Skeletal muscle tissue (tissue), 4 donors: ENCODE data around the gene C1orf53. TPM values are rescaled to one million over a fixed set of nuclear protein-coding genes. Genes with fewer than 3 reads are reported as not detected.
"Not testable (repeated sequence)": the region's sequence is repeated elsewhere in the genome, so short reads cannot be mapped to it uniquely, and the experiment has no call there.

Experiments
- H3K27ac ChIP-seq: one replicate; pipeline ENCODE4 v1.7.0; 2013; ENCODE audit warnings: mild to moderate bottlenecking, low read depth, low read length, inconsistent platforms
- H3K27me3 ChIP-seq, 3 donors: one replicate each; pipeline ENCODE4 v1.7.0; 2013; ENCODE audit warnings: low read length in 3 of 3; ENCODE audit not compliant: control insufficient read depth in 3 of 3, insufficient read depth in 3 of 3
- H3K36me3 ChIP-seq, 3 donors: one replicate each; pipeline ENCODE4 v1.7.0; 2013; ENCODE audit warnings: low read length in 3 of 3; ENCODE audit not compliant: control insufficient read depth in 3 of 3, insufficient read depth in 3 of 3
- H3K4me1 ChIP-seq, 3 donors: one replicate each; pipeline ENCODE4 v1.7.0; 2013; ENCODE audit warnings: low read length in 3 of 3, mild to moderate bottlenecking in 3 of 3; ENCODE audit not compliant: control insufficient read depth in 3 of 3, insufficient read depth in 3 of 3
- H3K4me3 ChIP-seq, 3 donors: one replicate each; pipeline ENCODE4 v1.7.0; 2013; ENCODE audit warnings: low read length in 3 of 3
- H3K9ac ChIP-seq, 3 donors: one replicate each; pipeline ENCODE4 v1.7.0; 2013; ENCODE audit warnings: low read length in 3 of 3, mild to moderate bottlenecking in 3 of 3, moderate library complexity in 2 of 3, low read depth in 1 of 3
- H3K9me3 ChIP-seq, 3 donors: one replicate each; pipeline ENCODE4 v1.7.0; 2013; ENCODE audit warnings: low read length in 3 of 3; ENCODE audit not compliant: control insufficient read depth in 3 of 3
- total RNA-seq: library from RNA; depleted of rRNA; stranded (reverse); fragments of >200 nt; gene quantifications from one replicate; pipeline ENCODE4 v1.2.3, GENCODE V29; 2014
- donor health status: Osteomylitis.

Gene C1orf53
- total RNA-seq, 1 donor from 2014 or later, result not detected

- H3K4me3 ChIP-seq, H3K36me3 ChIP-seq, H3K4me1 ChIP-seq, H3K9me3 ChIP-seq, H3K27ac ChIP-seq, H3K27me3 ChIP-seq, H3K9ac ChIP-seq: not testable (repeated sequence)
Measured at GRCh38 chr1:197880385-197880784, 22.0 kb upstream of the C1orf53 start.

DNA sequence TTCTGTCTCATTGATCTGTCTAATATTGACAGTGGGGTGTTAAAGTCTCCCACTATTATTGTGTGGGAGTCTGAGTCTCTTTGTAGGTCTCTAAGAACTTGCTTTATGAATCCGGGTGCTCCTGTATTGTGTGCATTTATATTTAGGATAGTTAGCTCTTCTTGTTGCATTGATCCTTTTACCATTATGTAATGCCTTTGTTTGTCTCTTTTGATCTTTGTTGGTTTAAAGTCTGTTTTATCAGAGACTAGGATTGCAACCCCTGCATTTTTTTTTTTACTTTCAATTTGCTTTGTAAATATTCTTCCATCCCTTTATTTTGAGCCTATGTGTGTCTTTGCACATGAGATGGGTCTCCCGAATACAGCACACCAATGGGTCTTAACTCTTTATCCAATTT lies 20.2 kb upstream of the C1orf53 start:
- not testable (repeated sequence) for H3K4me3 ChIP-seq, H3K27me3 ChIP-seq, H3K4me1 ChIP-seq, H3K36me3 ChIP-seq, H3K9me3 ChIP-seq, H3K9ac ChIP-seq, H3K27ac ChIP-seq

DNA sequence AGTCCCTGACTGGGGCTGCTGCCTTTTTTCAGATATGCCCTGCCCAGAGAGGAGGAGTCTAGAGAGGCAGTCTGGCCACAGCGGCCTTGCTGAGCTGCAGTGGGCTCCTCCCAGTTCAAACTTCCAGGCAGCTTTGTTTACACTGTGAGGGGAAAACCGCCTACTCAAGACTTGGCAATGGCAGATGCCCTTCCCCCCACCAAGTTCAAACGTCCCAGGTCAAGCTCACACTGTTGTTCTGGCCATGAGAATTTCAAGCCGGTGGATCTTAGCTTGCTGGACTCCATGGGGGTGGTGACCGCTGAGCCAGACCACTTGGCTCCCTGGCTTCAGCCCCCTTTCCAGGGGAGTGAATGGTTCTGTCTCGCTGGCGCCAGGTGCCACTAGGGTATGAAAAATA lies 18.3 kb upstream of the C1orf53 start:
- H3K4me3 ChIP-seq, result no peak overlapping the region
- H3K27ac ChIP-seq, result no peak overlapping the region
- H3K4me1 ChIP-seq, result no peaks in the 10 kb centered on the region
- no peaks in the 10 kb centered on the region for H3K36me3 ChIP-seq
- H3K27me3 ChIP-seq, result peaks cover 0 to 5% (median 4%) of the 10 kb centered on the region in 3 donors
- H3K9ac ChIP-seq, result no peak overlapping the region
- H3K9me3 ChIP-seq, result no peaks in the 10 kb centered on the region

DNA sequence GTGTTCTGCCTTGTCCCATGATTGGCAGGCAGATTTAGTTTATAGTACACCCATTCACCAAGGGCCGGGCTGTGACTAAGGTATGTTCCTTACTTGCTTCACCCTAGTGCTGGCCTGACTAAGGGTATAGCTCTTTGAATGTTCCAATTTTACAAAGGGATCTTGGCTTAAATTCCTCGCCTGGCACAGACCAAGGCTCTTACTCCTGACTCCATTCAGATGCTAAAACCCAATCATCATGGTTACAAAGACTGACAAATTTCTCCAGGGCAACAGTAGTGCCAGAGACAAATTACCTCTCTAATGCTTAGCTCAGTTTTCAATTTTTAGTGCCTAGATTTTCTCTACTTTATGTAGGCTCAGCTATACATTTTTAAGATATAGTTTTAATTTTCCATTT lies 11.5 kb upstream of the C1orf53 start:
- H3K27me3 ChIP-seq, result peaks cover 0 to 15% (median 4%) of the 10 kb centered on the region in 3 donors
- H3K4me1 ChIP-seq, result no peaks in the 10 kb centered on the region

GRCh38 chr1:197892684-197893083 lies 9.7 kb upstream of the C1orf53 start:
- no peak overlapping the region for H3K9ac ChIP-seq
- no peaks in the 10 kb centered on the region for H3K4me1 ChIP-seq
- no peak overlapping the region for H3K4me3 ChIP-seq
- peaks cover 0 to 15% (median 7%) of the 10 kb centered on the region in 3 donors for H3K27me3 ChIP-seq
- no peak overlapping the region for H3K27ac ChIP-seq
- no peaks in the 10 kb centered on the region for H3K36me3 ChIP-seq
- no peaks in the 10 kb centered on the region for H3K9me3 ChIP-seq

More for the DNA sequence above, 11.5 kb upstream of the C1orf53 start:
- Histone ChIP-seq H3K4me3 (no peak overlapping the region), H3K36me3 (no peaks in the 10 kb centered on the region), H3K27ac (no peak overlapping the region), H3K9me3 (no peaks in the 10 kb centered on the region), H3K9ac (no peak overlapping the region)

- Histone ChIP-seq H3K9ac (no peak overlapping the region), H3K27ac (no peak overlapping the region), H3K4me1 (no peaks in the 10 kb centered on the region), H3K4me3 (no peak overlapping the region), H3K9me3 (no peaks in the 10 kb centered on the region), H3K27me3 (peaks cover 0 to 15% (median 7%) of the 10 kb centered on the region in 3 donors), H3K36me3 (no peaks in the 10 kb centered on the region)
Measured at GRCh38 chr1:197896301-197896700, 6.1 kb upstream of the C1orf53 start.

DNA sequence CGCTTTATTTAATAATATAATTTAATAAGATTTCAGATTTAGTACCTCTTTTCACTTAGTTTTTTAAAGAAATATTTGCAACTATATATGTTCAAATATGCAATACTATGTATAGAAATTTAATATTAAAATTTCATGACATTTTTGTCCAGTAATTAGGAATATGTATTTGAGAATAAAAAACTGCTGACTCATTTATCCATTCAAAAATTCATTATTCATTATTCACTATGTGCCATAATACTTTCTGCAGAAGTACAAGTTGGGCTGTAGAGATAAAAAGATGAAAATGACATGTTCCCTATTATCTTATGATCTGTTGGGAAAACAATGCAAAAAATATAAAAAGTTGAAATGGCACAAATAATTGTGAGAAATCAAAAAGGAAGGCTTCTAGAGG lies 3.4 kb upstream of the C1orf53 start:
- Histone ChIP-seq H3K27ac (no peak overlapping the region), H3K36me3 (no peaks in the 10 kb centered on the region), H3K9ac (no peak overlapping the region), H3K4me1 (peaks cover 0 to 11% (median 7%) of the 10 kb centered on the region in 3 donors), H3K9me3 (no peaks in the 10 kb centered on the region), H3K4me3 (no peak overlapping the region), H3K27me3 (peaks cover 0 to 7% (median 4%) of the 10 kb centered on the region in 3 donors)

- Histone ChIP-seq H3K9me3 (no peaks in the 10 kb centered on the region), H3K27me3 (peaks cover 0 to 10% (median 2%) of the 10 kb centered on the region in 3 donors), H3K27ac (peak overlapping the region; percentile 83), H3K4me3 (peak overlapping the region; percentile 78 to 89 (median 86)), H3K4me1 (peaks cover 0 to 11% (median 7%) of the 10 kb centered on the region in 3 donors), H3K36me3 (no peaks in the 10 kb centered on the region), H3K9ac (peak overlapping the region; percentile 86 to 98 (median 92))
Measured at GRCh38 chr1:197902131-197902453, 338 bp upstream of the C1orf53 start.

DNA sequence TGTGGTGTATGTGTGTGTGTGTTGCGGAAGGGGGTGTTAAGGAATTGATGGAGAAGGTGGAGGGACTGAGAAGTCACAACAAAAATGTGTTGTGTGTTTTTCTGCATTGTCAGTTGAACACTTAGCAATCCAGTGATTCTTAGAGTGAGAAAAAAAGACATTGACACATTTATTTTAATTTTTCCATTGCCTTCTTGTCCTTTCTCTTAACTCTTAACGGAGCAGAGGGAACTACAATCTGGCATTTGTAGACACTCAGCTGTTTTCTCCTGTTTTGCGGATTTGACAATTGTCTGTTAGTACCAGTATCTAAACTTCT lies 725 bp downstream of the C1orf53 start:
- Histone ChIP-seq H3K9me3 (no peaks in the 10 kb centered on the region), H3K4me1 (peaks cover 0 to 11% (median 7%) of the 10 kb centered on the region in 3 donors)

DNA sequence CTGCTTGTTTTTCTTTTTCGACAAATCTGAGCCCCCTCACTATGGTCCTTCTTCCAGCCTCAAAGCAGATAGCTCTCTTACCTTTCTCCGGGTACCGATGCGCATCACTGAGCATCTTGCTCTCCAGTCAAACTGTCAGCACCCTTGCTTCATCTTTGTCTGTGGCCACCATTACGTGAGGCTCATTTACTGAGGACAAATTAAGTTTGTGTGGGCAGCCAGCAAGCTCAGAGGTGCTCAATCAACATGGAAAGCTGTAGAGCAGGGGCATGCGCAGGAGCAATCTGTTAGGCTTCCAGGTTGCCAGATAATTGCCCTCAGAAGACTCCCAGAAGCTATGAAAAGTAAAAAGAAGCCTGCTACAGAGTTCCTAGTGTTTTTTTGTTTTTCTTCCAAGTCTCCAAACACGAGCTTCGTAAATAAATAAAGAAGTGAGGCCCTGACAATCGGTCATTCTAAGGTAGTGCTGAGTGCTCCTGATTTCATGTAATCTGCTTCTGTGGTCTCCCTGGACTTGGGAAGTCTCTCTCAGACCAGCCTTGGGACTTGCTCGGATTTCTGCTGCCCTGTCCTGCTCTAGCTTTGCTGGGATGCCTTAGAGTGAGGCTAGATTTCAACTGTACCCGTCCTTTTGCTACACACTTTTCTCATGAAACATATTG lies 1.8 kb downstream of the C1orf53 start:
- Histone ChIP-seq H3K4me3 (no peak overlapping the region), H3K27me3 (peaks cover 18 to 32% (median 20%) of the 10 kb centered on the region in 3 donors), H3K9ac (no peak overlapping the region), H3K4me1 (peaks cover 0 to 11% (median 7%) of the 10 kb centered on the region in 3 donors), H3K27ac (no peak overlapping the region), H3K36me3 (no peaks in the 10 kb centered on the region), H3K9me3 (no peaks in the 10 kb centered on the region)

More for the DNA sequence above, 725 bp downstream of the C1orf53 start:
- peak overlapping the region; percentile 86 to 89 (median 89) for H3K4me3 ChIP-seq
- H3K27ac ChIP-seq, result peak overlapping the region; percentile 83
- no peaks in the 10 kb centered on the region for H3K36me3 ChIP-seq
- peak overlapping the region; percentile 86 to 98 (median 92) for H3K9ac ChIP-seq
- peaks cover 7 to 21% (median 9%) of the 10 kb centered on the region in 3 donors for H3K27me3 ChIP-seq
